K562 (cell line): ENCODE data around the gene VPS4A. TPM values are rescaled to one million over a fixed set of nuclear protein-coding genes. Genes with fewer than 3 reads are reported as not detected.

Experiments used
- ATAC-seq: fragments of 200-7000 bp; cut with Tn5 transposase; 3 replicates; pipeline ENCODE4 v1.9.1; 2020; ENCODE audit warnings: moderate library complexity
- BruUV-seq: library from RNA; stranded (reverse); fragments of 400-500 nt; replicated peaks from 2 replicates; lab custom pipeline; 2021; lab: Mats Ljungman, UMichigan
- CTCF ChIA-PET: fragments of 300-600 bp; formaldehyde crosslinking; extraction: SDS; loops from one replicate; lab custom pipeline; 2021; ENCODE audit warnings: low intra/inter-chr PET ratio; lab: Yijun Ruan, JAX
- POLR2A ChIA-PET: fragments of 300-600, 350-650 bp; sonication (Branson Sonifier 250); formaldehyde crosslinking; extraction: SDS; loops from one replicate; lab custom pipeline; 2021; ENCODE audit warnings: antibody characterized with exemption, inconsistent platforms; lab: Yijun Ruan, JAX
- DNase-seq, 4 experiments: peaks; one replicate each; pipeline versions ENCODE4 v3.0.0 to v3.0.0-alpha.2; 2011 to 2018; ENCODE audit warnings: low spot score in 3 of 4, mixed read lengths in 3 of 4; ENCODE audit errors: extremely low read depth in 1 of 4
- FAIRE-seq: peaks from 2 replicates; lab custom pipeline; 2011; peaks lifted over from hg19 to GRCh38; lab: Jason Lieb, UNC
- H2AFZ ChIP-seq: 2 replicates; pipeline ENCODE4 v1.6.0; 2011; ENCODE audit warnings: low read depth, low read length, control low read depth, inconsistent platforms
- H3K27ac ChIP-seq: fragments of 200-600 bp; 3 replicates; pipeline ENCODE4 v1.8.0; 2011; ENCODE audit warnings: low read depth, mild to moderate bottlenecking, control low read depth, inconsistent platforms, low read length, moderate library complexity, mixed read lengths; ENCODE audit errors: extremely low read depth
- H3K27me3 ChIP-seq, 2 experiments: fragments of 300-600 bp in 1 of 2; 2 replicates in 1 of 2; 3 replicates in 1 of 2; pipeline versions ENCODE4 v1.6.0 to v1.8.0; 2011; ENCODE audit warnings: inconsistent platforms in 2 of 2, low read length in 2 of 2, mild to moderate bottlenecking in 1 of 2, mixed read lengths in 1 of 2, moderate library complexity in 1 of 2; ENCODE audit not compliant: control insufficient read depth in 2 of 2, insufficient read depth in 2 of 2
- H3K36me3 ChIP-seq: fragments of 300-600 bp; 3 replicates; pipeline ENCODE4 v1.8.0; 2011; ENCODE audit warnings: mild to moderate bottlenecking, low read length, inconsistent platforms; ENCODE audit not compliant: control insufficient read depth, insufficient read depth
- H3K4me1 ChIP-seq, 2 experiments: fragments of 200-600 bp in 1 of 2; replicated peaks in 1 of 2; 2 replicates in 1 of 2; 3 replicates in 1 of 2; pipeline versions ENCODE4 v1.5.1 to v1.8.0; 2011; ENCODE audit warnings: inconsistent platforms in 2 of 2, low read length in 2 of 2, mild to moderate bottlenecking in 1 of 2, mixed read lengths in 1 of 2, moderate library complexity in 1 of 2; ENCODE audit not compliant: control insufficient read depth in 2 of 2, insufficient read depth in 2 of 2
- H3K4me2 ChIP-seq: 2 replicates; pipeline ENCODE4 v1.6.1; 2011; ENCODE audit warnings: low read length, control low read depth, inconsistent platforms, mixed read lengths; ENCODE audit not compliant: insufficient read depth
- H3K4me3 ChIP-seq: fragments of 200-600 bp; sonication (generic), shearing (Covaris generic); 2 replicates; pipeline ENCODE4 v1.5.1; 2016; ENCODE audit warnings: control low read depth, inconsistent platforms
- H3K79me2 ChIP-seq: fragments of 200-600 bp; 3 replicates; pipeline ENCODE4 v1.8.0; 2011; ENCODE audit warnings: low read length, inconsistent platforms; ENCODE audit not compliant: control insufficient read depth, insufficient read depth
- H3K9ac ChIP-seq, 2 experiments: 2 replicates each; pipeline versions ENCODE4 v1.6.0 to v1.6.1; 2011; ENCODE audit warnings: low read depth in 2 of 2, low read length in 2 of 2, control low read depth in 1 of 2, inconsistent platforms in 1 of 2, mild to moderate bottlenecking in 1 of 2, mixed read lengths in 1 of 2; ENCODE audit not compliant: insufficient read depth in 1 of 2
- H3K9me1 ChIP-seq: one replicate; pipeline ENCODE4 v1.6.0; 2011; ENCODE audit warnings: inconsistent platforms, mild to moderate bottlenecking, low read length, moderate library complexity; ENCODE audit not compliant: control insufficient read depth, insufficient read depth
- H3K9me3 ChIP-seq: replicated peaks from 2 replicates; pipeline ENCODE4 v1.5.1; 2011; ENCODE audit warnings: low read depth, low read length, inconsistent platforms; ENCODE audit not compliant: control insufficient read depth, insufficient read depth
- H4K20me1 ChIP-seq: replicated peaks from 2 replicates; pipeline ENCODE4 v1.6.1; 2011; ENCODE audit warnings: low read length, inconsistent platforms, mixed read lengths; ENCODE audit not compliant: control insufficient read depth, insufficient read depth
- CBX5 ChIP-seq: IDR thresholded peaks from 2 replicates; pipeline ENCODE4 v1.6.1; 2014; ENCODE audit warnings: low read depth, borderline replicate concordance
- MAFG ChIP-seq: fragments of 450-650 bp; conservative IDR thresholded peaks from 2 replicates; pipeline ENCODE4 v1.6.1; 2016; ENCODE audit warnings: missing genetic modification characterization, missing compliant biosample characterization
- TBL1XR1 ChIP-seq, 2 experiments: IDR thresholded peaks; 2 replicates each; pipeline ENCODE4 v1.6.1; 2012; ENCODE audit warnings: improper control_type of control experiment in 2 of 2, low read length in 2 of 2, mild to moderate bottlenecking in 1 of 2
- TFE3 ChIP-seq: fragments of 450-650 bp; formaldehyde crosslinking; IDR thresholded peaks from 2 replicates; pipeline ENCODE4 v1.4.0; 2020; ENCODE audit warnings: mild to moderate bottlenecking, mixed read lengths
- ZNF232 ChIP-seq: sonication (generic); formaldehyde crosslinking; IDR thresholded peaks from 2 replicates; pipeline ENCODE4 v1.8.0; 2022; ENCODE audit warnings: mild to moderate bottlenecking, missing genetic modification reagents
- WGBS: fragments of 100-300 bp; shearing (Covaris generic); methylation state at CpG from one replicate; pipeline ENCODE4 v1.1.6; 2016; ENCODE audit warnings: low coverage, mixed read lengths; ENCODE audit not compliant: insufficient coverage; ENCODE audit errors: missing lambda C conversion rate; 5-methylcytosine and 5-hydroxymethylcytosine counted together
- in situ Hi-C: fragments of 300-500 bp; cut with MboI; formaldehyde crosslinking; loops from 4 replicates; pipeline ENCODE4 v1.15.0; 2018; ENCODE audit warnings: inconsistent platforms, mixed read lengths
- intact Hi-C: fragments of 100-400 bp; cut with micrococcal nuclease; formaldehyde crosslinking; loops from 2 replicates; pipeline ENCODE4 v1.14.2; 2022
- polyA plus RNA-seq, 8 experiments: library from polyadenylated mRNA; depleted of rRNA in 4 of 8; stranded (reverse) in 5 of 8; unstranded in 3 of 8; fragments of >200 nt; fragmentation: Nextera tagmentation in 2 of 8; fragmentation: Illumina TruSeq in 1 of 8; extraction: Ambion mirVana in 2 of 8; extraction: Trizol in 1 of 8; gene quantifications; 2 replicates each; pipeline versions ENCODE4 v1.2.1 to v1.2.3, GENCODE V29; 2011 to 2014; ENCODE audit warnings: inconsistent platforms in 1 of 8, missing spikeins in 1 of 8
- total RNA-seq, 7 experiments: library from RNA; depleted of rRNA in 6 of 7; stranded (reverse); fragments of >200 nt in 6 of 7; fragmentation: Illumina TruSeq in 2 of 7; extraction: Trizol in 2 of 7; gene quantifications; 2 replicates each; pipeline versions ENCODE4 v1.2.1 to v1.2.3, GENCODE V29; 2011 to 2021; ENCODE audit warnings: low replicate concordance in 1 of 7

Gene VPS4A
- total and polyA plus RNA-seq, 9 of the 15 experiments (the other 6 are each of a cell fraction or from before 2014, with no cell fraction given): 7.6 to 45.4 (median 29.9) TPM

- Histone ChIP-seq H3K9me1 (no peaks in the 10 kb centered on the region), H2AFZ (no peak overlapping the region), H3K9me3 (no peaks in the 10 kb centered on the region), H3K79me2 (no peaks in the 10 kb centered on the region), H4K20me1 (peaks cover 4% of the 10 kb centered on the region; the same call in 1 of the 2 replicates), H3K27me3 (no peaks in the 10 kb centered on the region), H3K36me3 (peaks cover 7% of the 10 kb centered on the region; the same call in 1 of the 3 replicates), H3K27ac (no peak overlapping the region), H3K9ac (no peak overlapping the region; a peak in 1 of 4 replicates), H3K4me3 (no peak overlapping the region), H3K4me2 (no peak overlapping the region), H3K4me1 (no peaks in the 10 kb centered on the region; a peak in 1 of 5 replicates)
- FAIRE-seq: no peak
- BruUV-seq: no TSS peak
- no peak for ATAC-seq
- DNase-seq: no peak
- TF ChIP-seq TFE3 (CRISPR knock-in tag) (peak; percentile 21; the same call in 1 of the 2 replicates), ZNF232 (CRISPR knock-in tag) (no peak), CBX5 (no peak), MAFG (tag) (no peak), TBL1XR1 (IDR thresholded peaks at IDR 0.05; ENCODE audit: low read length in 2 of 2) (no peak)
- intact Hi-C loops: no loop called here
- WGBS: 61% methylated on average over 10 of the region's 10 CpGs
- POLR2A ChIA-PET: no interaction called here
- CTCF ChIA-PET: no interaction called here
- in situ Hi-C loops: no loop called here
Measured at GRCh38 chr16:69349536-69349935, 38.4 kb downstream of the VPS4A start.
